Measurements from ENCODE around the gene RORC. TPM values are rescaled to one million over a fixed set of nuclear protein-coding genes. Genes with fewer than 3 reads are reported as not detected.
A peak's percentile ranks its signal among the peaks of the same experiment; 100 is the strongest.

The RORC gene
- total RNA-seq, 1 donor from 2014 or later: not detected

DNA sequence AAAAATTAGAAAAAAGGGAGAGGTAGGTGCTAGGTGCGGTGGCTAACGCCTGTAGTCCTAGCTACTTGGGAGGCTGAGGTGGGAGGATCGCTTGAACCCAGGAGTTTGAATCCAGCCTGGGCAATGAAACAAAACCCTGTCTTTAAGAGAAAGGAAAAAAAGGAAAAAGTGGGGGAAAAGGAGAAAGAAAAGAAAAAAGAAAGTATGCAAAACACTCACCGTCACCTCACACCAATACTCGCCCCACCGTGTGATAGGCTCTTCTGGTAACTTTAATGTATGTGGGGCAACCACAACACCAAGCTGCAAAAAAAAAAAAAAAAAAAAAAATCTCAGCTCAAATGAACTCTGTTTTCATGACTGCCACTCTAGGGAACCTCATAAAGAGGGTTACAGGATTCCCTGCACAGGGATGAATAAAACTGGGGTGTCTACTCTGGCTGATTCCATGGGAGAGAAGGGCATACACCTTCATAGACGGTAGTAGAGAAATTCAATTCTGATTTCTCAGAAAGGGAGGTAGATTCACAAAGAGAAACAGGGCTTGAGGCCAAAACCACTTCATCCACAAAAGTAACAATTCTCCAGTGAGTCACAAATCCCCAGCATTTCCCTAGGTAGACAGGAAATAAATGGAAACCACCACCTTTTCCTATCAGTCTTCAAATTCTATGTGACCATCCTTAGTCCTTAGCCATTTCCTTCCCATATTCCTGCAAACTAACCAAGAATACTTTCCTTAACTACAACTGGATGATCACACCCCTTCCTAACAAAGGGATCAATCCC is 70.8 kb downstream of the RORC start:
- H3K4me3 ChIP-seq (ENCODE audit: insufficient read depth, low read depth, low read length): no peak overlapping the region
- H3K36me3 ChIP-seq (ENCODE audit: insufficient read depth, low read length): peaks cover 26% of the 10 kb centered on the region
- FAIRE-seq (no peak), DNase-seq (ENCODE audit: low read depth) (peak; percentile 26)
- TF ChIP-seq, protein P1, sequence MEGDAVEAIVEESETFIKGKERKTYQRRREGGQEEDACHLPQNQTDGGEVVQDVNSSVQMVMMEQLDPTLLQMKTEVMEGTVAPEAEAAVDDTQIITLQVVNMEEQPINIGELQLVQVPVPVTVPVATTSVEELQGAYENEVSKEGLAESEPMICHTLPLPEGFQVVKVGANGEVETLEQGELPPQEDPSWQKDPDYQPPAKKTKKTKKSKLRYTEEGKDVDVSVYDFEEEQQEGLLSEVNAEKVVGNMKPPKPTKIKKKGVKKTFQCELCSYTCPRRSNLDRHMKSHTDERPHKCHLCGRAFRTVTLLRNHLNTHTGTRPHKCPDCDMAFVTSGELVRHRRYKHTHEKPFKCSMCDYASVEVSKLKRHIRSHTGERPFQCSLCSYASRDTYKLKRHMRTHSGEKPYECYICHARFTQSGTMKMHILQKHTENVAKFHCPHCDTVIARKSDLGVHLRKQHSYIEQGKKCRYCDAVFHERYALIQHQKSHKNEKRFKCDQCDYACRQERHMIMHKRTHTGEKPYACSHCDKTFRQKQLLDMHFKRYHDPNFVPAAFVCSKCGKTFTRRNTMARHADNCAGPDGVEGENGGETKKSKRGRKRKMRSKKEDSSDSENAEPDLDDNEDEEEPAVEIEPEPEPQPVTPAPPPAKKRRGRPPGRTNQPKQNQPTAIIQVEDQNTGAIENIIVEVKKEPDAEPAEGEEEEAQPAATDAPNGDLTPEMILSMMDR (IDR thresholded peaks at IDR 0.05; ENCODE audit: insufficient read depth, low read depth, low read length): no peak
- TF ChIP-seq EZH2 (IDR thresholded peaks at IDR 0.05; ENCODE audit: insufficient read depth, low read length): no peak
- Mint-ChIP-seq H3K27me3 (ENCODE audit: low read depth, unreplicated experiment) (no peaks in the 10 kb centered on the region), H3K4me3 (ENCODE audit: unreplicated experiment) (no peak overlapping the region), H3K36me3 (ENCODE audit: low read depth, unreplicated experiment) (peaks cover 16% of the 10 kb centered on the region), H3K4me1 (ENCODE audit: low read depth, unreplicated experiment) (peaks cover 11% of the 10 kb centered on the region), H3K9me3 (ENCODE audit: unreplicated experiment) (no peaks in the 10 kb centered on the region), H3K27ac (ENCODE audit: unreplicated experiment) (peak overlapping the region; percentile 14)
- no peaks in the 10 kb centered on the region for H4K20me1 ChIP-seq (ENCODE audit: insufficient read depth, low read length)
- H3K4me1 ChIP-seq (ENCODE audit: insufficient read depth, low read length): peaks cover 14% of the 10 kb centered on the region
- no peak overlapping the region for H3K4me2 ChIP-seq (ENCODE audit: low read length)
- H3K27ac ChIP-seq (ENCODE audit: low read depth, low read length): no peak overlapping the region
- H3K79me2 ChIP-seq (ENCODE audit: insufficient read depth, low read length): peaks cover 22% of the 10 kb centered on the region
- no peaks in the 10 kb centered on the region for H3K27me3 ChIP-seq (ENCODE audit: insufficient read depth, low read length)
- H2AFZ ChIP-seq (ENCODE audit: low read depth, low read length): no peak overlapping the region
- no peaks in the 10 kb centered on the region for H3K9me3 ChIP-seq (ENCODE audit: insufficient read depth, low read depth, low read length)
- H3K9ac ChIP-seq (ENCODE audit: low read length): no peak overlapping the region

DNA sequence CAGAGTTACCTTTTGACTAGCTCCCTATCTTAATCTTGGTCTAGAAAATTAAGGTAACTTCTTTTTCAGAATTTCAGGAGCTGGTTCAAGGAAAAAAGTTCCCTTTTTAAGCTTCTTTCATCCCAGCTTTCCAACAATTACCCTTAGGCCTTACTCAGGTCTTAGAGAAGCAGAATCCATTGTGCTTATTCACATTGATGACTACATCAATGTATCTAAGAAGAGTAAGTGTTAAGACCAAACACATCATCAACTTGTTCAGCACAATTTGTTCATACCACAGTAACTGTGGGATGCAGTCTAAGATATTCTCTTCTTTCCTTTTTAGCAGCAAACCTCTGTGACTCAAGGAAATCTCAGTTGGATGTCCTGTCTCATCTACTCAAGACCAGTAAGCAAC is 72.4 kb downstream of the RORC start:
- peaks cover 22% of the 10 kb centered on the region for H3K79me2 ChIP-seq (ENCODE audit: insufficient read depth, low read length)
- no peak overlapping the region for H3K4me3 ChIP-seq (ENCODE audit: insufficient read depth, low read depth, low read length)
- TF ChIP-seq EZH2 (IDR thresholded peaks at IDR 0.05; ENCODE audit: insufficient read depth, low read length): no peak
- TF ChIP-seq, protein P1 (IDR thresholded peaks at IDR 0.05; ENCODE audit: insufficient read depth, low read depth, low read length): no peak
- Mint-ChIP-seq H3K36me3 (ENCODE audit: low read depth, unreplicated experiment) (peaks cover 16% of the 10 kb centered on the region), H3K4me1 (ENCODE audit: low read depth, unreplicated experiment) (peaks cover 9% of the 10 kb centered on the region), H3K9me3 (ENCODE audit: unreplicated experiment) (no peaks in the 10 kb centered on the region), H3K27me3 (ENCODE audit: low read depth, unreplicated experiment) (no peaks in the 10 kb centered on the region), H3K4me3 (ENCODE audit: unreplicated experiment) (no peak overlapping the region), H3K27ac (ENCODE audit: unreplicated experiment) (no peak overlapping the region)
- FAIRE-seq (no peak), DNase-seq (ENCODE audit: low read depth) (no peak)
- H2AFZ ChIP-seq (ENCODE audit: low read depth, low read length): no peak overlapping the region
- H3K4me1 ChIP-seq (ENCODE audit: insufficient read depth, low read length): peaks cover 13% of the 10 kb centered on the region
- peaks cover 26% of the 10 kb centered on the region for H3K36me3 ChIP-seq (ENCODE audit: insufficient read depth, low read length)
- H3K9me3 ChIP-seq (ENCODE audit: insufficient read depth, low read depth, low read length): no peaks in the 10 kb centered on the region
- H4K20me1 ChIP-seq (ENCODE audit: insufficient read depth, low read length): no peaks in the 10 kb centered on the region
- no peaks in the 10 kb centered on the region for H3K27me3 ChIP-seq (ENCODE audit: insufficient read depth, low read length)
- H3K27ac ChIP-seq (ENCODE audit: low read depth, low read length): no peak overlapping the region
- H3K4me2 ChIP-seq (ENCODE audit: low read length): no peak overlapping the region
- no peak overlapping the region for H3K9ac ChIP-seq (ENCODE audit: low read length)

DNA sequence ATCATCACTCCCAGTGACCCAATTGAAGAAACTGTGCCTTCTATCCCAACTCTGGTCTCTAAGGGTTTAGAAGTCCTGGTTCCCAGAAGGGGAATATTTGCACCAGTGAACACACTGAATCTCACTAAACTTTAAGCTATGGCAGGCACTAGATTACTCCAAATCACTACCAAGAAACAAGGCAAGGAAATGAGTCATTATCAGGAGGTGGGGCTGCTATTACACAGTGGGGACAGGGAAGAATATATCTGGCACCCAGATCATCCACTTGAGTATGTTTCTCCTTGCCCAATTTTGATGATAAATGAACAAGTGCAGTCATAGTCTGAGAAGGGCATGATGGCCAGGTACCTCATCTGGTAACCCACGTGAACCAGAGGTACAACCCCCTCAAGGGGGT is 75.3 kb downstream of the RORC start:
- H3K27me3 Mint-ChIP-seq (ENCODE audit: low read depth, unreplicated experiment): no peaks in the 10 kb centered on the region
- Histone ChIP-seq H2AFZ (ENCODE audit: low read depth, low read length) (no peak overlapping the region), H3K27me3 (ENCODE audit: insufficient read depth, low read length) (no peaks in the 10 kb centered on the region), H3K79me2 (ENCODE audit: insufficient read depth, low read length) (no peaks in the 10 kb centered on the region), H3K4me2 (ENCODE audit: low read length) (no peak overlapping the region), H3K4me1 (ENCODE audit: insufficient read depth, low read length) (no peaks in the 10 kb centered on the region), H4K20me1 (ENCODE audit: insufficient read depth, low read length) (no peaks in the 10 kb centered on the region), H3K9me3 (ENCODE audit: insufficient read depth, low read depth, low read length) (no peaks in the 10 kb centered on the region), H3K36me3 (ENCODE audit: insufficient read depth, low read length) (peaks cover 19% of the 10 kb centered on the region), H3K27ac (ENCODE audit: low read depth, low read length) (no peak overlapping the region), H3K4me3 (ENCODE audit: insufficient read depth, low read depth, low read length) (no peak overlapping the region), H3K9ac (ENCODE audit: low read length) (no peak overlapping the region)
- peaks cover 4% of the 10 kb centered on the region for H3K4me1 Mint-ChIP-seq (ENCODE audit: low read depth, unreplicated experiment)
- no peak for TF ChIP-seq EZH2 (IDR thresholded peaks at IDR 0.05; ENCODE audit: insufficient read depth, low read length)
- H3K27ac Mint-ChIP-seq (ENCODE audit: unreplicated experiment): no peak overlapping the region
- H3K9me3 Mint-ChIP-seq (ENCODE audit: unreplicated experiment): peaks cover 2% of the 10 kb centered on the region
- FAIRE-seq (no peak), DNase-seq (ENCODE audit: low read depth) (peak; percentile 14)
- peaks cover 10% of the 10 kb centered on the region for H3K36me3 Mint-ChIP-seq (ENCODE audit: low read depth, unreplicated experiment)
- H3K4me3 Mint-ChIP-seq (ENCODE audit: unreplicated experiment): no peak overlapping the region

Other genes with a start within 250 kb of the RORC start
- 53.1 and 54.5 TPM in 2 replicates for gene SNX27, start 219.8 kb downstream of the RORC start, total RNA-seq
- gene CELF3, start 115.0 kb downstream of the RORC start, total RNA-seq: not detected in 2 replicates
- gene RIIAD1, start 110.3 kb downstream of the RORC start, total RNA-seq: not detected in 2 replicates
- 58.5 and 70.0 TPM in 2 replicates for gene MRPL9, start 68.3 kb downstream of the RORC start, total RNA-seq
- 6.7 and 7.5 TPM in 2 replicates for gene TDRKH, start 41.3 kb downstream of the RORC start, total RNA-seq
- not detected in 2 replicates for gene LINGO4, start 26.4 kb downstream of the RORC start, total RNA-seq
- gene C2CD4D, start 8.0 kb upstream of the RORC start, total RNA-seq: 0.16 and 0.22 TPM in 2 replicates
- gene THEM5, start 21.9 kb upstream of the RORC start, total RNA-seq: not detected in 2 replicates
- gene THEM4, start 77.7 kb upstream of the RORC start, total RNA-seq: 15.7 and 17.5 TPM in 2 replicates
- gene S100A10, start 162.1 kb upstream of the RORC start, total RNA-seq: 1,137 and 1,257 TPM in 2 replicates
- gene S100A11, start 205.2 kb upstream of the RORC start, total RNA-seq: 1,415 and 1,482 TPM in 2 replicates